Amniotic stem cell (primary cell): ENCODE results near the gene CLCN1.
A peak's percentile ranks its signal among the peaks of the same experiment; 100 is the strongest.

Experiments
- DNase-seq: peaks from one replicate; lab custom pipeline; 2025; lab: John Stamatoyannopoulos, UW

The CLCN1 gene

GRCh38 chr7:143368387-143368786 lies 52.5 kb downstream of the CLCN1 start:
- DNase-seq = no peak

- DNase-seq = no peak
These were observed 54.1 kb downstream of the CLCN1 start for GRCh38 chr7:143369678-143370651.

GRCh38 chr7:143372070-143372469 lies 56.2 kb downstream of the CLCN1 start:
- DNase-seq = no peak

GRCh38 chr7:143373255-143373794 lies 57.4 kb downstream of the CLCN1 start:
- no peak for DNase-seq

- no peak for DNase-seq
These were observed 58.6 kb downstream of the CLCN1 start for GRCh38 chr7:143374561-143374960.

- DNase-seq = no peak
These were observed 59.6 kb downstream of the CLCN1 start for GRCh38 chr7:143375298-143376034.

- no peak for DNase-seq
These were observed 60.5 kb downstream of the CLCN1 start for GRCh38 chr7:143376396-143376795.

- DNase-seq = no peak
These were observed 63.8 kb downstream of the CLCN1 start for GRCh38 chr7:143379611-143380259.

- peak; percentile 60 for DNase-seq
These were observed 64.3 kb downstream of the CLCN1 start for GRCh38 chr7:143380260-143380645.

- DNase-seq = peak; percentile 97
These were observed 64.9 kb downstream of the CLCN1 start, which contains the start of gene ZYX for GRCh38 chr7:143380646-143381426. Gene ZYX (plus strand): TSS chr7:143381345. CDS start chr7:143381572, 227 bp downstream.

GRCh38 chr7:143381427-143382125 lies 65.7 kb downstream of the CLCN1 start:
- DNase-seq = no peak

- DNase-seq = no peak
These were observed 66.3 kb downstream of the CLCN1 start for GRCh38 chr7:143382126-143382790.

- DNase-seq = no peak
These were observed 67.1 kb downstream of the CLCN1 start for GRCh38 chr7:143382791-143383641.

- no peak for DNase-seq
These were observed 67.7 kb downstream of the CLCN1 start for GRCh38 chr7:143383642-143383957.

- no peak for DNase-seq
These were observed 68.2 kb downstream of the CLCN1 start for GRCh38 chr7:143384148-143384547.

- DNase-seq = no peak
These were observed 69.0 kb downstream of the CLCN1 start for GRCh38 chr7:143384661-143385631.

GRCh38 chr7:143385891-143386781 lies 70.2 kb downstream of the CLCN1 start:
- DNase-seq = no peak
